Fibroblast of peridontal ligament (primary cell): Measurements from ENCODE around the gene SP5.
"Not testable (repeated sequence)": the region's sequence is repeated elsewhere in the genome, so short reads cannot be mapped to it uniquely, and the experiment has no call there.

Experiments used
- DNase-seq: peaks from one replicate; pipeline ENCODE4 v3.0.0-alpha.2; 2010; ENCODE audit errors: extremely low read depth

The SP5 gene

DNA sequence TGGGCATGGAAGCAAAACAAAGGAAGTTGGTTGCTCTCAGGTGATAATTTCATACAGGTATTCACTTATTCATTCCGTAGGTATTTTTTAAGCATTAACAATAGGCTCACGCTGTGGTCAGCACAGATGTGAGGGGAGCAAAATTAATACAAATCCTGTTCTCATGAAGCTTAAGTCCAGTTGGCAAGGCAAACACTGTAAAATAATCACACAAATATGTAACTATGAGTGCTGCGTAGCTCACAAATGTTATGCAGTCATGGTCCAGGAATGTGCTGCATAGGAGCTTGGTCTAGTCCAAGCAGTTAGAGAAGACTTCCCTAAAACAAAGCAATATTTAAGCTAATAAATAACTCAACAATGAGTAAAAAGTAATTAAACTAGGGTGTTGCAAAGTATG is 23.9 kb downstream of the SP5 start:
- DNase-seq = peak; percentile 88

- no peak for DNase-seq
These were observed 24.4 kb downstream of the SP5 start for GRCh38 chr2:170739507-170740046.

DNA sequence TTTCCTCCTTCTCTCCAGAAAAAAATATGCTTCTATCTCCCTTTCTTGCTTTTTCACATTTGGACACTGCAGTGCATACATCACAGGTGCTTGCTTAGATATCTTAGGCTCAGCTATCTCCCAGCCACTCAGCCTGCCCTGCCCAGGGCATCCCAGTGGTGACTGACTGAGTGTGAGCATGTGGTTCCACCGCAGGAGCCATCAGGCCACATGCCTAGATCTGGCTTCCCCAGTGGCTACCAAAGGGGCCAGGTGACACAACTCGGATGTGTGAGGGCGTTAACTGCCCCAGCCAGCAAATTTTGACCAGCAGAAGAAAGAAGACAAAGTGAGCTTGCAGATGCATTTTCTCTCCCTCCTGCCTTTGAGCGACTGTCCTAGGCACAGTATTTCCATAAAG is 25.5 kb downstream of the SP5 start:
- DNase-seq = no peak

DNA sequence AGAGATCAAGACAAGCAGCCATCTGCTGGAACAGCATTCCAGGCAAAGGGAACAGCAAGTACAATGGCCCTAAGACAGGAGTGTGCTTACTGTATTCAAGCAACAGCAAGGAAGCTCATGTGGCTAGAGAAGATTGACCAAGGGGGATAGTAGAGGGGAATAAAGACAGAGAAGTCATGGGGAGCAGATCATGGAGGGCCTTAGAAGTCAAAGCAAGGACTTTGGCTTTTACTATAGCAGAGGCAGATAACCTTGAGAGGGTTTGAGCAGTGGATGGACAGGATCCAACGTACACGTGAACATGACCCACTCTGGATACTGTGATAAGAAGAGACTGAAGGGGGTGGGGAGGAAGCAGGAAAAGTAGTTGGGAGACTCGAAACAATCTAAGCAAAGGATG is 26.9 kb downstream of the SP5 start:
- no peak for DNase-seq

DNA sequence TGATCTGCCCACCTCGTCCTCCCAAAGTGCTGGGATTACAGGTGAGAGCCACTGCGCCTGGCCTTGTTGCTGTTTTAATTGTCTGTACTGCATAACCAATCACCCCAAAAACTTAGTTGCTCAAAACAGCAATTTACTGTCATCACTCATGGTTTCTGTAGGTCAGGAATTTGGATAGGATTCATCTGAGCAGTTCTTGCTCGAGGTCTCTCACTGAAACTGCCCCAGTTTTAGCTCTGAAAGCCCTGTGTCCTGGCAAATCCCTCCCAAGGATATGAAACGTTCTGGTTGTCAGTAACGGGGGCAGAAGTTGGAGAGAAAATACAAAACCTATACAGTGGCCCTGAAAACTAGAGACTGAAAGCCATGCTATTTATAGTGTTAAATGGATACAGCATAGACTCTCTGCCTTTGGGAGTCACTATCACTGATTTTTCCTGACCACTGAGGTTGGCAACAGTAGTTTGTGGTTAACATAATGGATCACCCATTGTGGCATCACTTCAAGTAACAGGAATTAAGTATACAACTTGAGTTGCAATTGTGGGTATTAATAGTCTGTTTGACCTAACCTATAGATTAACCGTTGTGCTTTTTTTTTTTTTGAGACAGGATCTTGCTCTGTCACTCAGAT is 27.9 kb downstream of the SP5 start:
- peak; percentile 6 for DNase-seq

GRCh38 chr2:170743530-170744239 is 28.5 kb downstream of the SP5 start:
- DNase-seq = no peak

GRCh38 chr2:170744248-170745002 is 29.3 kb downstream of the SP5 start:
- no peak for DNase-seq

- no peak for DNase-seq
These were observed 30.2 kb downstream of the SP5 start for GRCh38 chr2:170745305-170745704.

DNA sequence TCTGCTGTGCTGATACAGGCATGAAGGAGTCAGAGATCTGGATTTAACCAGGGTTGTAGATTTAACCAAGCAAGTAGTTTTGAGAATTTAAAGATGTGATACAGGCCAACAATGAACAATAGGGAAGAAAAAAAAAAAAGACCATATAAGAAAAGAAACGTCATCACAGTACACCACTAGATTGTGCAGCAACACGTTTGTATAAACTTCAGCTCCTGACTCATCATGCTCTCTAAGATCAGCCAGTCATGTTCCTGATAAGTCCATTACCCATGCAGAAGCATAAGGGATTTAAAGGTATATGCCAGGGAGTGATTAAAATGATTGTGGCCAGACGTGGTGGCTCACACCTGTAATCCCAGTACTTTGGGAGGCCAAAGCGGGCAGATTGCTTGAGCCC is 32.8 kb downstream of the SP5 start:
- peak; percentile 68 for DNase-seq

GRCh38 chr2:170751555-170751954 is 36.4 kb downstream of the SP5 start:
- not testable (repeated sequence) for DNase-seq

GRCh38 chr2:170761572-170761971 is 46.4 kb downstream of the SP5 start:
- DNase-seq = no peak

GRCh38 chr2:170762760-170763159 is 47.6 kb downstream of the SP5 start:
- no peak for DNase-seq

DNA sequence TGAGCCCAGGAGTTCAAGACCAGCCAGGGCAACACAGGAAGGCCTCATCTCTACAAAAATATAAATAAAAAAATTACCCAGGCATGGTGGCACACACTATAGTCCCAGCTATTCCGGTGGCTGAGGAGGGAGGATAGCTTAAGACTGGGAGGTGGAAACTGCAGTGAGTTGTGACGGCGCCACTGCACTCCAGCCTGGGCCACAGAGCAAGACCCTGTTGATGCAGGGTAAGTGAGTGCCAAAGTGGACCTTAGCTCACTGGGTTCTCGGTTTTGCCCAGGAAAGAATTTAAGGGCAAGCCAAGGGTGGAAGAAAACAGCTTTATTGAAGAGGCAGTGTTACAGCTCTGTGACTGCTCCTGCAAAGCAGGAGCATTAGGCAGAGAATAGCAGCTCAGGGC is 48.1 kb downstream of the SP5 start:
- no peak for DNase-seq

DNA sequence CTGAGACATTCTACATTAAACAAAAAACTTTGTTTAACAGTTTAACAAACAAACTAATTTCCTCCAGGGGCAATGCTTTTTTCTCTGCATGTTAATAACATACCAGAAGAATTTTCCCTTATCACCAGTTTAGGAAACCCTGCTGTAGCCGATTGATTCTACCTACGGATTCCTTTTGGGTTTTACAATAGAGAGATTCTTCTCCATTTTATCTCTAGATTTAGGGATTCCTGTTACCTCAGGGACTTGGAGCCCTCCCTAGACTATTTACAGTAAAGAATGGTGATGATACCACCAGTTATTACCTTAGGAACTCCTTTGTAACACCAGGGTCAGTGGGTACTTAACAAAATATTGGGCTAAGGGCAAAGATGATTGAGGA is 49.7 kb downstream of the SP5 start:
- no peak for DNase-seq

DNA sequence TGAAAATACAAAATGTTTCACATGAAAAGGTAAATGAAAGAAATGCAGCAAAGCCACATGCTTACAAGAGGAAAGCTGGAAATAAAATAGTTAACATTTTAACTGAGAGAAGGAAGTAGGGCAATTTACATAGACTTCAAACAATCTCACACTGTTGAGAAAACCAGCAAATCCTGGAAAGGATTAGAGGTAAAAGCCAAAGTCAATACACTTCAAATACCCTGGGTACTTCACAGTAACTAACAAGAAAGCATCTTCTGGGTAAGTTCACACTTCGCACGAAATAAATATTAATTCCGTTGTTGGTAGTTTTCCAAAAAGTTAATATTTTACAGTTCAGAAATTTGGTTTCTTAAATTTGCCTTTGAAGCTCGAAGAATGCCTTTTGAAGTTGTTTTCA is 51.6 kb downstream of the SP5 start:
- no peak for DNase-seq
